Kidney (tissue), 14 donors: ENCODE results near the gene OR7D2. TPM values are rescaled to one million over a fixed set of nuclear protein-coding genes. Genes with fewer than 3 reads are reported as not detected.

ENCODE experiments used
- DNase-seq, 5 donors: peaks; one replicate each; pipeline ENCODE4 v3.0.0-alpha.2; 2013 to 2020
- FAIRE-seq: peaks from 2 replicates; lab custom pipeline; 2012; peaks lifted over from hg19 to GRCh38; lab: Jason Lieb, UNC
- H3K27ac ChIP-seq, 2 donors: one replicate each; pipeline ENCODE4 v1.7.0; 2013; ENCODE audit warnings: low read depth in 2 of 2, low read length in 2 of 2, inconsistent platforms in 1 of 2
- H3K27me3 ChIP-seq: one replicate; pipeline ENCODE4 v1.7.1; 2013; ENCODE audit warnings: low read length, inconsistent platforms; ENCODE audit not compliant: control insufficient read depth, insufficient read depth
- H3K36me3 ChIP-seq, 3 donors: one replicate each; pipeline versions ENCODE4 v1.7.0 to v1.7.1; 2013; ENCODE audit warnings: low read length in 3 of 3, control low read depth in 1 of 3, inconsistent platforms in 1 of 3; ENCODE audit not compliant: insufficient read depth in 3 of 3, control insufficient read depth in 2 of 3
- H3K4me1 ChIP-seq, 3 donors: one replicate each; pipeline versions ENCODE4 v1.7.0 to v1.7.1; 2013; ENCODE audit warnings: low read length in 3 of 3, inconsistent platforms in 1 of 3, low read depth in 1 of 3; ENCODE audit not compliant: control insufficient read depth in 2 of 3, insufficient read depth in 2 of 3
- H3K4me3 ChIP-seq, 3 donors: one replicate each; pipeline versions ENCODE4 v1.7.0 to v1.8.1; 2013; ENCODE audit warnings: low read length in 3 of 3, control low read depth in 1 of 3, inconsistent platforms in 1 of 3
- H3K9ac ChIP-seq, 3 donors: one replicate each; pipeline versions ENCODE4 v1.7.0 to v1.7.1; 2013; ENCODE audit warnings: low read length in 3 of 3, control low read depth in 1 of 3, inconsistent platforms in 1 of 3
- H3K9me3 ChIP-seq, 3 donors: one replicate each; pipeline versions ENCODE4 v1.7.0 to v1.7.1; 2013; ENCODE audit warnings: low read length in 3 of 3, control low read depth in 1 of 3, inconsistent platforms in 1 of 3; ENCODE audit not compliant: control insufficient read depth in 2 of 3, insufficient read depth in 1 of 3
- CTCF ChIP-seq: IDR thresholded peaks from 3 replicates; pipeline ENCODE4 v1.5.1; 2012; ENCODE audit warnings: mild to moderate bottlenecking, moderate library complexity, borderline replicate concordance; ENCODE audit not compliant: insufficient read depth; ENCODE audit errors: extremely low read depth
- intact Hi-C: fragments of 100-400 bp; cut with DNase I; formaldehyde crosslinking; loops from one replicate; pipeline ENCODE4 v1.11.1; 2022
- polyA plus RNA-seq: library from polyadenylated mRNA; stranded (reverse); fragments of 350-450 nt; fragmentation: Illumina TruSeq; extraction: RNeasy Lipid Tissue Mini Kit (QIAGEN cat#74804); gene quantifications from one replicate; pipeline ENCODE4 v1.2.3, GENCODE V29; 2014; ENCODE audit warnings: low read depth, low replicate concordance; ENCODE audit not compliant: insufficient read depth
- total RNA-seq: library from RNA; stranded (reverse); fragmentation: NEBNext Ultra II Directional; extraction: Animal tissue kit (Norgen Biotek cat#: 25700); gene quantifications from one replicate; pipeline ENCODE4 v1.2.1, GENCODE V29; 2021
- donor health status: control.
- donor health status: control.
- donor health status: control.
- donor health status: control.
- donor health status: control.
- donor health status: DM: yes; HTN: yes; CAD: no.
- donor health status: Normal renal cell carcinoma (clear cell type).

Gene OR7D2
- total and polyA plus RNA-seq, 2 donors from 2014 or later = not detected

DNA sequence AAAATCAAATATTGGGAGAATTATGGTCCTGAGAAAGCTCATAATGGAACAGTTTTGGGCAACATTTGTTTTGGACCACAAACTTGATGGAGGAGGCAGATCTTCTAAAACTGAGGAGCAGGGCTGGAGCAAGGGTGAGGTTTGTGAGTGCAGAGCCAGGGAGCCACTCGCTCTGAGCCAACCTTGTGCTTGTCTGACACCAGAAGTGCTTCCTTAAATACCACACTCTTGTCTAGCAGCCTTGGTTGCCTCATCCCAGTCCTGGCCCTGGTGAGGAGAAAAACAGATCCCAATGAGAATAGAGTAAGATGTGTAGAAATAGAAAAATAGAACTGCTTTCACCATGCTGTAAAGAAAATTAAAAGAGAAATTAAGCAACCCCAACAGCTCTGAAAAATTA is 31.9 kb upstream of the OR7D2 start:
- TF ChIP-seq CTCF = no peak
- Histone ChIP-seq H3K36me3 (peaks cover 0 to 5% (median 0%) of the 10 kb centered on the region in 3 donors), H3K27me3 (no peaks in the 10 kb centered on the region), H3K9ac (no peak overlapping the region), H3K4me3 (no peak overlapping the region), H3K4me1 (no peaks in the 10 kb centered on the region), H3K27ac (no peak overlapping the region), H3K9me3 (peaks cover 3 to 12% (median 4%) of the 10 kb centered on the region in 3 donors)
- FAIRE-seq = no peak
- intact Hi-C loops = no loop called here
- DNase-seq = no peak

DNA sequence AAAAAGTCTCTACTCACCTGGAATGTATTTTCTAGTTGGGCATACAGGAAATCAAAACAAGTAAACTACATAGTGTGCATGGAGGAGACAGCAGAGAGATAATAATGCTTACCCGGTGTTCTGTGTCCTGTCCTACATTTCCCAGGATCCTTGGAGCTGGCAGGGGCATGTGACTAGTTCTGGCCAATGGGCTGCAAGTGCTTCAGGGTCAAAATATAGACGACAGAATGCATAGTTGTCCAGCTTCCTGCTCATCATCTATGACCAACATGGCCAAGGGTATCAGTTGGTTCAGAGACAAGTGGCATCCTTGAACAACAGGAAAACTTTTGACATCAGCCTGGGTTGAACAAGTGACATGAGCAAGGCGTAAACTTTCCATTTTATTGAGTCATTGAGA is 30.1 kb upstream of the OR7D2 start:
- no peaks in the 10 kb centered on the region for H3K4me1 ChIP-seq
- no peak for TF ChIP-seq CTCF
- DNase-seq = no peak
- peaks cover 0 to 7% (median 2%) of the 10 kb centered on the region in 3 donors for H3K36me3 ChIP-seq
- intact Hi-C loops = no loop called here
- H3K27ac ChIP-seq = no peak overlapping the region
- FAIRE-seq = no peak
- no peaks in the 10 kb centered on the region for H3K27me3 ChIP-seq
- H3K9me3 ChIP-seq = peaks cover 4 to 18% (median 5%) of the 10 kb centered on the region in 3 donors
- H3K4me3 ChIP-seq = no peak overlapping the region
- no peak overlapping the region for H3K9ac ChIP-seq

- H3K9me3 ChIP-seq = peaks cover 4 to 12% (median 4%) of the 10 kb centered on the region in 3 donors
- DNase-seq (no peak), FAIRE-seq (no peak)
- H3K27me3 ChIP-seq = no peaks in the 10 kb centered on the region
- intact Hi-C loops = no loop called here
- H3K36me3 ChIP-seq = peaks cover 0 to 7% (median 2%) of the 10 kb centered on the region in 3 donors
- H3K27ac ChIP-seq = no peak overlapping the region
- H3K4me3 ChIP-seq = no peak overlapping the region
- no peaks in the 10 kb centered on the region for H3K4me1 ChIP-seq
- no peak for TF ChIP-seq CTCF
- no peak overlapping the region for H3K9ac ChIP-seq
Measured at GRCh38 chr19:9149997-9150396, 28.8 kb upstream of the OR7D2 start.

GRCh38 chr19:9150650-9151049 is 28.1 kb upstream of the OR7D2 start:
- FAIRE-seq (no peak), DNase-seq (no peak)
- H3K27me3 ChIP-seq = no peaks in the 10 kb centered on the region
- TF ChIP-seq CTCF = no peak
- no peak overlapping the region for H3K27ac ChIP-seq
- intact Hi-C loops = no loop called here
- H3K4me3 ChIP-seq = no peak overlapping the region
- no peak overlapping the region for H3K9ac ChIP-seq
- peaks cover 0 to 6% (median 5%) of the 10 kb centered on the region in 3 donors for H3K9me3 ChIP-seq
- H3K4me1 ChIP-seq = no peaks in the 10 kb centered on the region
- peaks cover 2 to 7% (median 4%) of the 10 kb centered on the region in 3 donors for H3K36me3 ChIP-seq
